Esophagus mucosa (tissue), 1 donor: ENCODE results near the gene WFDC2. TPM values are rescaled to one million over a fixed set of nuclear protein-coding genes. Genes with fewer than 3 reads are reported as not detected.

ENCODE experiments used
- ATAC-seq: fragments of 200-7000 bp; cut with Tn5 transposase; one replicate; pipeline ENCODE4 v1.9.1; 2020
- total RNA-seq: library from RNA; stranded (reverse); gene quantifications from one replicate; pipeline ENCODE4 v1.2.4, GENCODE V29; 2023
- donor health status: DM: yes; HTN: yes; CAD: no.

The WFDC2 gene
- total RNA-seq, 1 donor from 2014 or later: 37.9 TPM

- no peak for ATAC-seq
These were observed 28.5 kb downstream of the WFDC2 start for GRCh38 chr20:45497971-45498494.

- ATAC-seq: no peak
These were observed 30.5 kb downstream of the WFDC2 start for GRCh38 chr20:45500022-45500421.

GRCh38 chr20:45501600-45501999 lies 32.0 kb downstream of the WFDC2 start:
- no peak for ATAC-seq

- ATAC-seq: no peak
These were observed 33.0 kb downstream of the WFDC2 start for GRCh38 chr20:45502561-45502960.

GRCh38 chr20:45503403-45503802 lies 33.9 kb downstream of the WFDC2 start:
- ATAC-seq: no peak

- no peak for ATAC-seq
These were observed 36.8 kb downstream of the WFDC2 start for GRCh38 chr20:45506398-45506797.

GRCh38 chr20:45507011-45507820 lies 37.7 kb downstream of the WFDC2 start:
- peak; percentile 61 for ATAC-seq

GRCh38 chr20:45508068-45508886 lies 38.7 kb downstream of the WFDC2 start:
- peak; percentile 74 for ATAC-seq

GRCh38 chr20:45509091-45509490 lies 39.5 kb downstream of the WFDC2 start:
- no peak for ATAC-seq

- no peak for ATAC-seq
These were observed 40.8 kb downstream of the WFDC2 start for GRCh38 chr20:45510242-45510862.

GRCh38 chr20:45515147-45515913 lies 45.8 kb downstream of the WFDC2 start, which contains the start of gene SPINT3:
Gene SPINT3 (minus strand): TSS chr20:45515622. CDS start chr20:45515608, 14 bp downstream.
- ATAC-seq: no peak

GRCh38 chr20:45518282-45518681 lies 48.7 kb downstream of the WFDC2 start:
- ATAC-seq: peak; percentile 91

GRCh38 chr20:45523821-45524220 lies 54.3 kb downstream of the WFDC2 start:
- ATAC-seq: no peak

- no peak for ATAC-seq
These were observed 57.7 kb downstream of the WFDC2 start for GRCh38 chr20:45527294-45527693.

Other genes starting within 250 kb of the WFDC2 start
- not detected for gene SEMG2, start 248.4 kb upstream of the WFDC2 start, total RNA-seq
- 864 TPM for gene SLPI, start 215.2 kb upstream of the WFDC2 start, total RNA-seq
- not detected for gene RBPJL, start 162.9 kb upstream of the WFDC2 start, total RNA-seq
- gene MATN4, start 161.5 kb upstream of the WFDC2 start, total RNA-seq: 0.16 TPM
- gene SDC4, start 121.3 kb upstream of the WFDC2 start, total RNA-seq: 99.1 TPM
- 13.7 TPM for gene SYS1, start 106.6 kb upstream of the WFDC2 start, total RNA-seq
- gene TP53TG5, start 91.4 kb upstream of the WFDC2 start, total RNA-seq: 0.36 TPM
- 22.6 TPM for gene DBNDD2, start 61.5 kb upstream of the WFDC2 start, total RNA-seq
- 43.0 TPM for gene PIGT, start 53.6 kb upstream of the WFDC2 start, total RNA-seq
- not detected for gene SPINT3, start 45.9 kb downstream of the WFDC2 start, total RNA-seq
- gene WFDC6, start 69.7 kb downstream of the WFDC2 start, total RNA-seq: not detected
- gene EPPIN, start 77.6 kb downstream of the WFDC2 start, total RNA-seq: not detected
- not detected for gene WFDC8, start 109.5 kb downstream of the WFDC2 start, total RNA-seq
- gene WFDC10A, start 160.0 kb downstream of the WFDC2 start, total RNA-seq: not detected
- gene WFDC9, start 161.5 kb downstream of the WFDC2 start, total RNA-seq: not detected
- gene WFDC11, start 200.5 kb downstream of the WFDC2 start, total RNA-seq: not detected
- gene WFDC13, start 232.3 kb downstream of the WFDC2 start, total RNA-seq: not detected
- gene WFDC10B, start 235.3 kb downstream of the WFDC2 start, total RNA-seq: not detected